Mucosa of rectum (tissue), 2 donors: ENCODE measurements around the gene NBAS.

Experiments used
- H3K27ac ChIP-seq, 2 donors: one replicate each; pipeline ENCODE4 v1.7.0; 2013; ENCODE audit warnings: inconsistent platforms in 2 of 2, low read depth in 2 of 2, low read length in 2 of 2
- H3K27me3 ChIP-seq, 2 donors: one replicate each; pipeline ENCODE4 v1.7.0; 2013; ENCODE audit warnings: low read length in 2 of 2; ENCODE audit not compliant: control insufficient read depth in 2 of 2, insufficient read depth in 2 of 2
- H3K36me3 ChIP-seq, 2 donors: one replicate each; pipeline ENCODE4 v1.7.0; 2013; ENCODE audit warnings: low read length in 2 of 2; ENCODE audit not compliant: control insufficient read depth in 2 of 2, insufficient read depth in 2 of 2
- H3K4me1 ChIP-seq, 2 donors: one replicate each; pipeline ENCODE4 v1.7.0; 2013; ENCODE audit warnings: low read length in 2 of 2, mild to moderate bottlenecking in 1 of 2; ENCODE audit not compliant: control insufficient read depth in 2 of 2, insufficient read depth in 2 of 2
- H3K4me3 ChIP-seq, 2 donors: one replicate each; pipeline ENCODE4 v1.7.0; 2013; ENCODE audit warnings: low read length in 2 of 2
- H3K9ac ChIP-seq, 2 donors: one replicate each; pipeline ENCODE4 v1.7.0; 2013; ENCODE audit warnings: low read length in 2 of 2, low read depth in 1 of 2, mild to moderate bottlenecking in 1 of 2
- H3K9me3 ChIP-seq, 2 donors: one replicate each; pipeline ENCODE4 v1.7.0; 2013; ENCODE audit warnings: low read length in 2 of 2; ENCODE audit not compliant: control insufficient read depth in 2 of 2
- donor health status: healthy.
- donor health status: Normal muscosa, but diverticular disease.

Gene NBAS

GRCh38 chr2:15246870-15247269 lies 314.3 kb downstream of the NBAS start:
- no peaks in the 10 kb centered on the region for H3K27me3 ChIP-seq
- H3K4me1 ChIP-seq: peaks cover 0 to 4% of the 10 kb centered on the region in 2 donors
- H3K9me3 ChIP-seq: no peaks in the 10 kb centered on the region
- H3K9ac ChIP-seq: no peak overlapping the region
- no peaks in the 10 kb centered on the region for H3K36me3 ChIP-seq
- H3K27ac ChIP-seq: no peak overlapping the region
- H3K4me3 ChIP-seq: no peak overlapping the region

GRCh38 chr2:15243762-15244161 lies 317.4 kb downstream of the NBAS start:
- Histone ChIP-seq H3K27ac (no peak overlapping the region), H3K4me3 (no peak overlapping the region), H3K9ac (no peak overlapping the region), H3K27me3 (no peaks in the 10 kb centered on the region), H3K4me1 (peaks cover 0 to 4% of the 10 kb centered on the region in 2 donors), H3K36me3 (no peaks in the 10 kb centered on the region), H3K9me3 (no peaks in the 10 kb centered on the region)

GRCh38 chr2:15242936-15243461 lies 318.1 kb downstream of the NBAS start:
- Histone ChIP-seq H3K4me1 (peaks cover 0 to 4% of the 10 kb centered on the region in 2 donors), H3K27me3 (no peaks in the 10 kb centered on the region), H3K9ac (no peak overlapping the region), H3K36me3 (no peaks in the 10 kb centered on the region), H3K27ac (no peak overlapping the region), H3K4me3 (no peak overlapping the region), H3K9me3 (no peaks in the 10 kb centered on the region)

GRCh38 chr2:15241929-15242328 lies 319.2 kb downstream of the NBAS start:
- H3K27ac ChIP-seq: no peak overlapping the region
- peaks cover 0 to 4% of the 10 kb centered on the region in 2 donors for H3K4me1 ChIP-seq
- H3K9ac ChIP-seq: no peak overlapping the region
- no peaks in the 10 kb centered on the region for H3K9me3 ChIP-seq
- no peak overlapping the region for H3K4me3 ChIP-seq
- no peaks in the 10 kb centered on the region for H3K27me3 ChIP-seq
- no peaks in the 10 kb centered on the region for H3K36me3 ChIP-seq

DNA sequence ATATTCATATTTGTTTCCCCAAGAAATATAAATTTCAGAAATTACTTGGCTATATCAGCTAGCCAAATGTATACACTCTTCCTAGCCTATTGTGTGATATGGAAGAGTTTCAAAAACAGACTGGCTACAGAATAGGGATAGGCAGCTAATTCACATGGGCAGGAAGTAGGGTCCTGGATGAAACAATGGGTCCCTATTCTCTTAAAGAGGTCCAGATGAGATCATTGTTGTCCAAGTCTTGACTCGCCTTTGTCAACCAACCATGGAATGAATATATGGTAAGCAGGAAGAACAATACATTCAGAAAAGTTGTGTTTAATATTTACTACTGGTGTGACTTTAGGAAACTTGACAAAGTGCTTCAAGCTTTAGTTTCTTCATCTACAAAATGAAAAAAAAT lies 319.9 kb downstream of the NBAS start:
- Histone ChIP-seq H3K27me3 (no peaks in the 10 kb centered on the region), H3K4me1 (no peaks in the 10 kb centered on the region), H3K36me3 (no peaks in the 10 kb centered on the region), H3K27ac (no peak overlapping the region), H3K9ac (no peak overlapping the region), H3K4me3 (no peak overlapping the region), H3K9me3 (no peaks in the 10 kb centered on the region)

- H3K36me3 ChIP-seq: peaks cover 0 to 3% of the 10 kb centered on the region in 2 donors
- H3K27ac ChIP-seq: no peak overlapping the region
- H3K9me3 ChIP-seq: no peaks in the 10 kb centered on the region
- H3K4me1 ChIP-seq: no peaks in the 10 kb centered on the region
- H3K4me3 ChIP-seq: no peak overlapping the region
- H3K27me3 ChIP-seq: no peaks in the 10 kb centered on the region
- no peak overlapping the region for H3K9ac ChIP-seq
Observed at GRCh38 chr2:15238028-15238427, 323.1 kb downstream of the NBAS start.

DNA sequence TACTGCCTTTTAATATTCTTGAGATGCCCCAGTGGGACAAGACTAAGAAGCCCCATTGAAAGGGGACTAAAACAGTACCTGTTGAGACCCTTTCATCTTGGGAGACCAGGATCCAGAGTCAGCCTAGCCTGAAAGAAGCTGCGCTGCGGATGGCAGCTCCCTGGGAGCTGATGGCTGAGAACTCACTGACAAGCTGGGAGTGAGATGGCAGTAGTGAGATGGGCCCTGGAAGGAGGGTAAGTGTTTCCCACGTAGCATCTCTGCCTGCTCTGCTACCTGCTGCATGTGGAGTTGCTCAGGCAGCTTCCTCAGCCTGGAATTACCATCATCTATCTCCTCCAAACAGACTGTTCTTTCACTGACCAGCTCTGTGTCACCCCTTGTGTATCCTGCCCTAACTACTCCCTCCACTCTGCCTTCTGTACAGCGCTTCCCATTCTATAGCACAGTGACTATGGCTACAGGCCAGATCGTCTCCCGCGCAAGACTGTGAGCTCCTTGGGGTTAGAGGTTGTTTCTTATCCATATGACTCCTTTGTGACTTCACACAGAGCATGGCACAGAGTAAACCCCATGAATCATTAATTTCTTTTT lies 330.4 kb downstream of the NBAS start:
- Histone ChIP-seq H3K9me3 (no peaks in the 10 kb centered on the region), H3K27ac (no peak overlapping the region), H3K36me3 (peaks cover 10 to 25% of the 10 kb centered on the region in 2 donors), H3K4me3 (no peak overlapping the region), H3K27me3 (no peaks in the 10 kb centered on the region), H3K9ac (no peak overlapping the region), H3K4me1 (no peaks in the 10 kb centered on the region)

DNA sequence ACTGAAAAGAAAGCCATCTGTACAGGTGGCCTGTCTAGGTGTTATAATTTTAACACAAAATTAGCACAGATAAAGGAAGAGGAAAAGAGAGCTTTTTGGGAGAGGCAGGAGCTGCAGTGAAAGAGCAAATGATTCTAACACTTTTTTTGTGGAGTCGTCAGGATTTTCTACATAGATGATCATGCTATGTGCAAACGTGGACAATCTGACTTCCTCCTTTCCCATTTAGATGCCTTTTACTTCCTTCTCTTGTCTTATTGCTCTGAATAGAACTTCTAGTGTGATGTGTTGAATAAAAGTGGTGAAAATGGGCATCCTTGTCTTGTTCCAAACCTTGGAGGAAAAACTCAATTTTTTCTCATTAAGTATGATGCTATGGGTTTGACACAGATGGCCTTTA lies 334.5 kb downstream of the NBAS start:
- Histone ChIP-seq H3K27me3 (no peaks in the 10 kb centered on the region), H3K9me3 (no peaks in the 10 kb centered on the region), H3K4me1 (no peaks in the 10 kb centered on the region), H3K36me3 (peaks cover 5 to 19% of the 10 kb centered on the region in 2 donors), H3K27ac (no peak overlapping the region), H3K4me3 (no peak overlapping the region), H3K9ac (no peak overlapping the region)

- no peaks in the 10 kb centered on the region for H3K9me3 ChIP-seq
- no peaks in the 10 kb centered on the region for H3K4me1 ChIP-seq
- peaks cover 0 to 11% of the 10 kb centered on the region in 2 donors for H3K36me3 ChIP-seq
- H3K4me3 ChIP-seq: no peak overlapping the region
- no peaks in the 10 kb centered on the region for H3K27me3 ChIP-seq
- H3K27ac ChIP-seq: no peak overlapping the region
- no peak overlapping the region for H3K9ac ChIP-seq
Observed at GRCh38 chr2:15225131-15225530, 336.0 kb downstream of the NBAS start.

GRCh38 chr2:15224641-15225040 lies 336.5 kb downstream of the NBAS start:
- no peak overlapping the region for H3K27ac ChIP-seq
- no peaks in the 10 kb centered on the region for H3K9me3 ChIP-seq
- no peak overlapping the region for H3K4me3 ChIP-seq
- H3K27me3 ChIP-seq: no peaks in the 10 kb centered on the region
- H3K4me1 ChIP-seq: no peaks in the 10 kb centered on the region
- H3K36me3 ChIP-seq: peaks cover 0 to 9% of the 10 kb centered on the region in 2 donors
- no peak overlapping the region for H3K9ac ChIP-seq
